AG09309 (cell line): Measurements from ENCODE around the gene CYCS.

Experiments used
- DNase-seq: peaks from one replicate; pipeline ENCODE4 v3.0.0-alpha.2; 2010; ENCODE audit warnings: low read depth
- H3K4me3 ChIP-seq: 2 replicates; pipeline ENCODE4 v1.5.1; 2011; ENCODE audit warnings: mild to moderate bottlenecking, low read depth, low read length, moderate library complexity; ENCODE audit not compliant: control insufficient read depth
- TF ChIP-seq, protein P1 (sequence below): IDR thresholded peaks from 2 replicates; pipeline ENCODE4 v1.5.1; 2011; ENCODE audit warnings: mild to moderate bottlenecking, low read depth, low read length, inconsistent platforms; ENCODE audit not compliant: insufficient read depth, control insufficient read depth; ENCODE audit errors: missing control alignments

The CYCS gene

DNA sequence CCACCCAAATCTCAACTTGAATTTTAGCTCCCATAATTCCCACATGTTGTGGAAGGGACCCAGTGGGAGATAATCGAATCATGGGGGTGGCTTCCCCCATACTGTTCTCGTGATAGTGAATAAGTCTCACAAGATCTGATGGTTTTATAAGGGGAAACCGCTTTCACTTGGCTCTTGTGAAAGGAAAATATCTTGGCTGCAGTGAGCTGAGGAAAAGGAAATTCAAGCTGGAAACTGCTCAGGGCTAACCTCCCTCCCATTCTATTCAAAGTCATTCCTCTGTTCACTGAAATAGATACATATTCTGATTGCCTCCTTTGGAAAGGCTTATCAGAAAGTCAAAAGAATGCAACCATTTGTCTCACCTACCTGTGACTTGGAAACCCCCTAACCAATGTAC is 15.8 kb downstream of the CYCS start:
- DNase-seq = no peak
- no peak overlapping the region for H3K4me3 ChIP-seq
- TF ChIP-seq, protein P1, sequence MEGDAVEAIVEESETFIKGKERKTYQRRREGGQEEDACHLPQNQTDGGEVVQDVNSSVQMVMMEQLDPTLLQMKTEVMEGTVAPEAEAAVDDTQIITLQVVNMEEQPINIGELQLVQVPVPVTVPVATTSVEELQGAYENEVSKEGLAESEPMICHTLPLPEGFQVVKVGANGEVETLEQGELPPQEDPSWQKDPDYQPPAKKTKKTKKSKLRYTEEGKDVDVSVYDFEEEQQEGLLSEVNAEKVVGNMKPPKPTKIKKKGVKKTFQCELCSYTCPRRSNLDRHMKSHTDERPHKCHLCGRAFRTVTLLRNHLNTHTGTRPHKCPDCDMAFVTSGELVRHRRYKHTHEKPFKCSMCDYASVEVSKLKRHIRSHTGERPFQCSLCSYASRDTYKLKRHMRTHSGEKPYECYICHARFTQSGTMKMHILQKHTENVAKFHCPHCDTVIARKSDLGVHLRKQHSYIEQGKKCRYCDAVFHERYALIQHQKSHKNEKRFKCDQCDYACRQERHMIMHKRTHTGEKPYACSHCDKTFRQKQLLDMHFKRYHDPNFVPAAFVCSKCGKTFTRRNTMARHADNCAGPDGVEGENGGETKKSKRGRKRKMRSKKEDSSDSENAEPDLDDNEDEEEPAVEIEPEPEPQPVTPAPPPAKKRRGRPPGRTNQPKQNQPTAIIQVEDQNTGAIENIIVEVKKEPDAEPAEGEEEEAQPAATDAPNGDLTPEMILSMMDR = no peak

DNA sequence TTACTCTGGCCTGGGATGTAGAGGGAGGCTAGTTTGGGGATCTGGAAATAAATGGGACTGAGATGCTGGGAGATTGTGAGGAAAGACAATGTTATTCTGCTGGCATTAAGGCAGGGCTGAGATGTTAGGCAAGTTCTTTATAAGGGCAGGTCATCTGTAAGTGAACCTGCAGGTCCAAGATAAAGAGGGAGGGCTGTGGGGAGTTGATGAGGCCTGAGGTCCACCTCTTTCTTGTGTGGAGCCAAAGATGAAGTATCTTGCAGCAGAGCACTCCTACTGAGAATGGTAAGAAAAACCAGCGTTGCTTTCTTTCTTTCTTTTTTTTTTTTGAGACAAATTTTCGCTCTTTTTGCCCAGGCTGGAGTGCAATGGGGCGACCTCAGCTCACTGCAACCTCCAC is 19.1 kb downstream of the CYCS start:
- no peak for DNase-seq
- TF ChIP-seq, protein P1 = no peak

DNA sequence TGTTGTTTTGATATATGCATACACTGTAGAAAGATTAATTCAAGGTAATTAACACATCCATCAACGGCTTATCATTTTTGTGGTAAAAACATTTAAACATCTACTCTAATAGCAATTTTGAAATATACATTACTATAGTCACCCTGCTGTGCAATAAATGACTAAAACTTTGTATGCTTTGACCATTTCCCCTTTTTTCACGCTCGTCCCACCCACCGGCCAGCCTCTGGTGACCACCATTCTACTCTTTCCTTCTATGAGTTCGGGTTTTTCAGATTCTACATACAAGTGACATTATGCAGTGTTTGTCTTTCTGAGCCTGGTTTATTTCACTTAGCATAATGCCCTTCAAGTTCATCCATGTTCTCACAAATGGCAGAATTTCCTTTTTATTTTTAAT is 21.3 kb downstream of the CYCS start:
- H3K4me3 ChIP-seq = no peak overlapping the region
- TF ChIP-seq, protein P1 = no peak
- DNase-seq = no peak

More for the DNA sequence above, 19.1 kb downstream of the CYCS start:
- no peak overlapping the region for H3K4me3 ChIP-seq

DNA sequence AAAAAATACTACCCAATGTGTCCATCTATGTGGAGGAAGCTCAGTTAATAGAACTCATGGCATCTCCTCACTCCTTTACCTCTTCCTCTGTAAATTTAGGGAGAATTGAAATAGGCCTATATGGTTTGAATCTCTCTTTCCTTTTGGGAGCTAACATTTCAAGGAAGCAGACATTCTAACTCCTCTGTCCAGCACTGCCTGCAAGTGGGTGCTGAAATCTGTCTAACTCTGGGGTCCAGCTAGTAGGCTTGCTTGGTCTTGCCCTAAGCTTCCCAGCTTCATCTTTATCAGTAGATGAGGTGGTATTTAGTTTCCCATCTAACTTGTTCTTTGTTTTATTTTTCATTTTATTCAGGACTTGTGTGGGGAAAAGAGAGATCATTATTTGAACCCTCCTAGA is 23.2 kb downstream of the CYCS start:
- TF ChIP-seq, protein P1 = no peak
- no peak overlapping the region for H3K4me3 ChIP-seq
- DNase-seq = no peak

DNA sequence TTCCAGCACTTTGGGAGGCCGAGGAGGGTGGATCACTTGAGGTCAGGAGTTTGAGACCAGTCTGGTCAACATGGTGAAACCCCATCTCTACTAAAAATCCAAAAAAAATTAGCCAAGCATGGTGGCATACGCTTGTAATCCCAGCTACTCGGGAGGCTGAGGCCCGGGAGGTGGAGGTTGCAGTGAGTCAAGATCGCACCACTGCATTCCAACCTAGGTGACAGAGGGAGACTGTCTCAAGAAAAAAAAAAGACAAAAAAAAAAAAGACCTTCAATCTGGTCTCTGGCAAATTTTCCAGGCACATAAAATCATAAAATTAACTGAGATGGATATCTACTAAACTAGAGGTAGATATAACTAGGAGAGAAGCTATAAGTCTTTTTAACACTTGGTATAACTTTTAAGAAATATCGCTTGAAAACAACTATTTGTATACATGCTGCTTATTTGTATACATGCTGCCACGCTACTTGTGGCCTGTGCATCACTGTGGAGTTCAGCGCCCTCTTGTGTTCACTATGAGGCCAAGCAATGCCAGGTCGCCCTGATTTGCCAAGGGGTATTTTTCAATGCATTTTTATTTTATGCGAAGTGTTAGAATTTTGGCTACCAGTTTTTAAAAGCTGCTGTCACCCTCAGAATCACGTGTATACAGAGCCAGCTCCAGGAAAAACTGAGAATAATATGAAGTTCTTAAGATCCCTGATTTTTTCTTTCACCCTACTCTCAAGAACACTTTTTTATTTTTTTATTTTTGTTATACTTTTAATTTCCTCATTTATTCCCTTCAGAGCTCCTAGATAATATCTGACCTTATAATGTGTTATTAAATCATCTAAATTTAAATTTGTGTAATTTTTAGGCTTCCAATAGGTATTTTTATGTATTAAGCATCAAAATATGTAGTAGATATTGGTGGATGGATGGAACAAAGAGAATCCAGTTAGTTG is 26.7 kb downstream of the CYCS start:
- DNase-seq = peak; percentile 40
- TF ChIP-seq, protein P1 = peak; percentile 91
- no peak overlapping the region for H3K4me3 ChIP-seq

DNA sequence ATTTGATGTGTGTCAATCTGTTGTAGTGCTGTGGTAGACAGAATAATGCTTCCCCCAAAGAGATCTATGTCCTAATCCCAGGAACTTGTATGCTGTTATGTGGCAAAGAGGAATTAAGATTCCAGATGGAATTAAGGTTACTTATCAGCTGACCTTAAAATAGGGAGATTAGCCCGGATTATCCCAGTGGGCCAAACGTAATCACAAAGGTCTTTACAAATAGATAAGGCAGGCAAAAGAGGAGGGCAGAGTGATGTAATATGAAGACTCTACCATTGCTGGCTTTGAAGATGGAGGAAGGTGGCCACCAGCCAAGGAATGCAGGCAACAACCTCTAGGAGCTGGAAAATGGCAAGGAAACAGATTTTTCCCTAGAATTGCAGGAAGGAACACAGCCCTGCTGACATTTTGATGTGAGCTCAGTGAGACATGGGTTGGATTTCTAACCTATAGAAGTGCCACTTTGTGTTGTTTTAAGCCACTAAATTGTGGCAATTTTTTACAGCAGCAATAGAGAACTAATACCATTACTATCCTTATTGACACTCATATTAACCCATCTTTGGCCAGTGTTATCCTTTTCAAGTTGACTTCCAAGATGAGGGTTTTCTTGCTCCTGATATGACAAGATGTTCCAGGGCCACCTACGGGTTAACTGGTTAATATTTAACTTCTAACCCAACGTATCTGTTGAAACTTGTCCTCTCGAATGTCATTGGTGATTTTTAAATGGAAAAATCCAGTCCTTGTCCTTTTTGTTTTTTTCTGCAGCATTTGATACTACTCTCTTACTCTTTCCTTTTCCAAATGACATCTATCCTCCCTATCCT is 29.3 kb downstream of the CYCS start:
- H3K4me3 ChIP-seq = no peak overlapping the region
- DNase-seq = no peak
- TF ChIP-seq, protein P1 = no peak
